Esophagus squamous epithelium (tissue), 5 donors: ENCODE data around the gene GALNT2. TPM values are rescaled to one million over a fixed set of nuclear protein-coding genes. Genes with fewer than 3 reads are reported as not detected.

ENCODE experiments used
- DNase-seq: peaks from one replicate; lab custom pipeline; 2025; lab: John Stamatoyannopoulos, UW
- H3K27ac ChIP-seq, 4 donors: fragments of 200-600 bp; sonication (generic); one replicate each; pipeline ENCODE4 v1.5.1; 2016 to 2019; ENCODE audit warnings: mild to moderate bottlenecking in 1 of 4
- H3K27me3 ChIP-seq, 4 donors: fragments of 200-600 bp; sonication (generic); 1 replicate in 3 of 4; 2 replicates in 1 of 4; pipeline versions ENCODE4 v1.5.1 to v1.6.0; 2017 to 2021; ENCODE audit warnings: antibody characterized with exemption in 1 of 4
- H3K36me3 ChIP-seq, 3 donors: fragments of 200-600 bp; sonication (generic); one replicate each; pipeline ENCODE4 v1.5.1; 2016 to 2019
- H3K4me1 ChIP-seq, 3 donors: fragments of 200-600 bp; sonication (generic); one replicate each; pipeline ENCODE4 v1.5.1; 2017 to 2019
- H3K4me3 ChIP-seq, 4 donors: fragments of 200-600 bp; sonication (generic); 1 replicate in 3 of 4; 2 replicates in 1 of 4; pipeline ENCODE4 v1.5.1; 2016 to 2019; ENCODE audit warnings: mild to moderate bottlenecking in 2 of 4, moderate library complexity in 1 of 4
- H3K9me3 ChIP-seq, 3 donors: fragments of 200-600 bp; sonication (generic); one replicate each; pipeline ENCODE4 v1.5.1; 2016 to 2019
- POLR2A ChIP-seq, 4 donors: fragments of 450-650 bp; IDR thresholded peaks; one replicate each; pipeline ENCODE4 v1.6.1; 2017; ENCODE audit warnings: antibody characterized with exemption in 4 of 4, mild to moderate bottlenecking in 4 of 4, moderate library complexity in 3 of 4
- WGBS, 2 donors: methylation state at CpG; one replicate each; pipeline ENCODE4 v1.1.5; 2018; 5-methylcytosine and 5-hydroxymethylcytosine counted together
- intact Hi-C: fragments of 100-400 bp; cut with DNase I; formaldehyde crosslinking; loops from one replicate; pipeline ENCODE4 v1.15.0; 2022
- total RNA-seq, 4 donors: library from RNA; depleted of rRNA; stranded (reverse); fragments of >200 nt; gene quantifications; one replicate each; pipeline ENCODE4 v1.1.0, GENCODE V29; 2016
- TF ChIP-seq, protein P1 (sequence below), 6 experiments: fragments of 450-650 bp in 4 of 6; fragments of 200-600 bp in 2 of 6; sonication (generic) in 2 of 6; IDR thresholded peaks; one replicate each; pipeline ENCODE4 v1.5.1; 2016 to 2019; ENCODE audit warnings: antibody characterized with exemption in 6 of 6, mild to moderate bottlenecking in 4 of 6, moderate library complexity in 4 of 6
- donor health status: DM: yes; HTN: yes; CAD: no.

Gene GALNT2
- total RNA-seq, 4 donors from 2014 or later: 25.8 to 36.2 (median 31.0) TPM

DNA sequence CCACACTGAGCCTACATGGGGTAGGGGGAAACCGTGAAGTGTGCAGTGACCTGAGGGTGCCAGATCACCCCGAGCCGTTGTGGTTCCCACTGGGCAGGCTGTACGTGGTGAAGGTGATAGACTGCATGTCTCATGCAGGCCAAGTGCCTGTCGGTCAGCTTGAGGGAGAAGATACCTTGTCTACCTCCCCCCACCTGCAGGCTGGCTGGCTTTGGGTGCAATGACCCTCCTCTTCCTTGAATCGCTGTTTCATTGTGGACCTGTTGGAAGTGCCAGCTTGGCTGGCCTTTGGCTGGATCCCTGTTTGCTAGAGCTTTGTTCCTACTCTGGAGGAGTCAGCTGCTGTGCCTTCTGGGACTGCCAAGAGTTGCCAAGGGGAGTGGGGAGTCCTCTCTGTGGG is 92.5 kb downstream of the GALNT2 start:
- H3K36me3 ChIP-seq: no peaks in the 10 kb centered on the region
- no peak for TF ChIP-seq POLR2A (IDR thresholded peaks at IDR 0.05)
- TF ChIP-seq, protein P1, sequence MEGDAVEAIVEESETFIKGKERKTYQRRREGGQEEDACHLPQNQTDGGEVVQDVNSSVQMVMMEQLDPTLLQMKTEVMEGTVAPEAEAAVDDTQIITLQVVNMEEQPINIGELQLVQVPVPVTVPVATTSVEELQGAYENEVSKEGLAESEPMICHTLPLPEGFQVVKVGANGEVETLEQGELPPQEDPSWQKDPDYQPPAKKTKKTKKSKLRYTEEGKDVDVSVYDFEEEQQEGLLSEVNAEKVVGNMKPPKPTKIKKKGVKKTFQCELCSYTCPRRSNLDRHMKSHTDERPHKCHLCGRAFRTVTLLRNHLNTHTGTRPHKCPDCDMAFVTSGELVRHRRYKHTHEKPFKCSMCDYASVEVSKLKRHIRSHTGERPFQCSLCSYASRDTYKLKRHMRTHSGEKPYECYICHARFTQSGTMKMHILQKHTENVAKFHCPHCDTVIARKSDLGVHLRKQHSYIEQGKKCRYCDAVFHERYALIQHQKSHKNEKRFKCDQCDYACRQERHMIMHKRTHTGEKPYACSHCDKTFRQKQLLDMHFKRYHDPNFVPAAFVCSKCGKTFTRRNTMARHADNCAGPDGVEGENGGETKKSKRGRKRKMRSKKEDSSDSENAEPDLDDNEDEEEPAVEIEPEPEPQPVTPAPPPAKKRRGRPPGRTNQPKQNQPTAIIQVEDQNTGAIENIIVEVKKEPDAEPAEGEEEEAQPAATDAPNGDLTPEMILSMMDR (IDR thresholded peaks at IDR 0.05): no peak
- H3K4me3 ChIP-seq: no peak overlapping the region
- H3K4me1 ChIP-seq: peaks cover 9 to 36% (median 14%) of the 10 kb centered on the region in 3 donors
- H3K9me3 ChIP-seq: no peaks in the 10 kb centered on the region
- no peak for DNase-seq
- WGBS, 2 donors: 90% methylated on average over 4 to 5 of the region's 6 CpGs
- H3K27me3 ChIP-seq: no peaks in the 10 kb centered on the region
- intact Hi-C loops: no loop called here
- H3K27ac ChIP-seq: no peak overlapping the region

DNA sequence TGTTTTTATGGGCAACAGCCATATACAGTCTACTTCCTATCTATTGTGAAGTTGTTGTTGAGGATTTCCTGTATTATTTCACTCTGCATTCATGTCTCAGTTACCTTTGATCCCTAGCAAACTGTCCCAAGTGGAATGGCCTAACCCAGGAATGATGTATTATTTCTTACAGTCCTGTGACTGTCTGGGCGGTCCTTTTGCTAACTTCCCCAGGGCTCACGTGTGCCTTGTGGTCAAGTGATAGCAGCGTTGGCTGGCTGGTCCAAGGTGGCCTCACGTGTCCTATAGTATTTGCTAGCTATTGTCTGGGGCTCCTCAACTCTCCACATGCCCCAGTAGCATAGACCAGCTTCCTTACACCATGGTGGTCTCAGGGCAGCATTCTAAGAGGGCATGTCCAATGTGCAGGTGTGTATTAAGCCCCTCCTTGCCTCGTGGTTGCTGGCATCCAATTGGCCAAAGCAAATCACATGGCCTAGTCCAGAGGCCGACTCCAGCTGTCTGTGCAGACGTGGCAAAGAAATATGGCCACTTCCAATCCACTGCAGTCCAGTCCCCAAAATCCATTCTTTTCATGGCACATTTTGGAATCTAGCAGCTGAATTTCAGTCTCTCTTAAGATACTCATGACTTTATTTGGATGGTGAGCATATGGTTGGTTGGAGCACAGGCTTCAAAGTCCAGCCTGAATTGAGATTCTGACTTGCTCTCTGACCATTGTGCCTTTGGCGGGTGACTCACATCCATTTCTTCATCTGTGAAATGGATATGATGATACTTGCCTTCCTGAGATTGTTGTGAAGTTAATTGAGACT is 94.1 kb downstream of the GALNT2 start:
- Histone ChIP-seq H3K27me3 (no peaks in the 10 kb centered on the region), H3K36me3 (no peaks in the 10 kb centered on the region), H3K27ac (no peak overlapping the region), H3K4me1 (peaks cover 9 to 29% (median 14%) of the 10 kb centered on the region in 3 donors), H3K9me3 (no peaks in the 10 kb centered on the region), H3K4me3 (no peak overlapping the region)
- no peak for TF ChIP-seq POLR2A (IDR thresholded peaks at IDR 0.05)
- TF ChIP-seq, protein P1 (IDR thresholded peaks at IDR 0.05): no peak
- 64 to 79% methylated on average over 4 to 6 of the region's 8 CpGs for WGBS, 2 donors
- intact Hi-C loops: no loop called here
- DNase-seq: no peak

DNA sequence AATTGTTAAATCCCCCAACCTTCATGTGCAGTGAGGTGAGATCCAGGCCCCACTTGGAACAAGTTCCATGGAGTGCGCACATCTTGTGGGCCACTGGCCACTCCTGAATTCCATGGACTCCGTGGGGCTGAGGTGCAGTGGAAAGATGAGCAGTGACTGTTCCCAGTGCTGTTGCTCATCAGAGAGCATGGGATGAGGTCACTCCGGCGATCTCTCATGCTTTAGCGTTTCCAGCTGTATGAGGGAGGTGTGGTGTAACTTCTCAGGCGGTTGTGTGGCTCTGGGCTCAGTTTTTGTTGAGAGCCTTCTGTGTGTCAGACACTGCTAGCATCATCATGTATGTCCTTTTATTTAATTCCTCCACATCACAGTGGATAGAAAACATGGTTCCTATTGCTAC is 96.2 kb downstream of the GALNT2 start:
- Histone ChIP-seq H3K27ac (no peak overlapping the region), H3K9me3 (no peaks in the 10 kb centered on the region), H3K36me3 (no peaks in the 10 kb centered on the region), H3K4me1 (peaks cover 6 to 17% (median 11%) of the 10 kb centered on the region in 3 donors), H3K4me3 (no peak overlapping the region), H3K27me3 (no peaks in the 10 kb centered on the region)
- no peak for DNase-seq
- 81 to 95% methylated on average over 4 to 5 of the region's 6 CpGs for WGBS, 2 donors
- intact Hi-C loops: no loop called here
- no peak for TF ChIP-seq POLR2A (IDR thresholded peaks at IDR 0.05)
- TF ChIP-seq, protein P1 (IDR thresholded peaks at IDR 0.05): no peak

DNA sequence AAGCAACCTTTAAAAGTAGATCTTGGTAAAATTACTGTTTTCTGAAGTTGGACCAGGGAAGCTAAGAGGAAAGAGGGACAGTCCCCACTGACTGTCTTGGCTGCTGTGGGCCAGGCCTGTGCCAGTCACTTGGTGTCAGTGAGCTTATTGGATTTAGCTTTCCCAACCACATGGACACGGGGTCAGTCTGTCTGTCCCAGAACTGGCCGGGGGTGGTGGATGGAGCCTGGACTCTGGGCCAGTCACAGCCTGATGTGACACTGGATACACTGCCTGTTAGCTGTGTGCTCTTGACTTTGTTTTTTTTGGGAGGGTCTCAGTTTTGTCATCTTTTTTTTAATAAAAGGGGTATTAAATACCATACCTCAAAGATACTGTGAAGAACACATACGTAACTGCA is 96.7 kb downstream of the GALNT2 start:
- DNase-seq: no peak

DNA sequence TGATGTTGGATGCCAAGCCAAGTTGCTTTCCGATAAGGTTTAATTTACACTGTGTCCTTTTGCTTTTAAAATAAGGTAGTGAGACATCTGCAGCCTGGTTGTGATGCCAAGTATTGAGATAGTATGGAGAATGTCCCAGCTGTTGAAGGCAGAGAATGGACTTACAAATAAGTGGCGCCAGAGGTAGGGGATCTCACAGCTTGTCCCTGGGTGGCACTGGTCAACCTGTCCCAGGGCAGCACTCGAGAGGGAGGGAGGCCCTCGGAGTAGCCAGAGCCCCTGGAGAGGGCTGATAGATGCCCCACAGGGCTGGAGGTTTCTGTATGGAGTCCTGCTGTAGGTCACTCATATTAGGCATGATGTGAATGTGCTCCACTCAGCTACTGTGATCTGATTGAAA is 98.5 kb downstream of the GALNT2 start:
- TF ChIP-seq, protein P1 (IDR thresholded peaks at IDR 0.05): no peak
- TF ChIP-seq POLR2A (IDR thresholded peaks at IDR 0.05): no peak
- Histone ChIP-seq H3K4me1 (peaks cover 0 to 11% (median 9%) of the 10 kb centered on the region in 3 donors), H3K9me3 (no peaks in the 10 kb centered on the region), H3K27ac (no peak overlapping the region), H3K27me3 (no peaks in the 10 kb centered on the region), H3K4me3 (no peak overlapping the region), H3K36me3 (no peaks in the 10 kb centered on the region)
- WGBS, 2 donors: 74 to 85% methylated on average over 4 of the region's 4 CpGs
- intact Hi-C loops: no loop called here
- no peak for DNase-seq

More for the DNA sequence above, 96.7 kb downstream of the GALNT2 start:
- Histone ChIP-seq H3K4me3 (no peak overlapping the region), H3K27me3 (no peaks in the 10 kb centered on the region), H3K9me3 (no peaks in the 10 kb centered on the region), H3K4me1 (peaks cover under 1 to 12% (median 5%) of the 10 kb centered on the region in 3 donors), H3K27ac (no peak overlapping the region), H3K36me3 (no peaks in the 10 kb centered on the region)
- WGBS, 2 donors: 78 to 91% methylated on average over 3 of the region's 3 CpGs
- TF ChIP-seq POLR2A (IDR thresholded peaks at IDR 0.05): no peak
- TF ChIP-seq, protein P1 (IDR thresholded peaks at IDR 0.05): no peak
- intact Hi-C loops: no loop called here
